Aorta (tissue), 5 donors: ENCODE measurements around the gene MAPKBP1. TPM values are rescaled to one million over a fixed set of nuclear protein-coding genes. Genes with fewer than 3 reads are reported as not detected.

Experiments used
- ATAC-seq: fragments of 200-7000 bp; cut with Tn5 transposase; one replicate; pipeline ENCODE4 v1.9.1; 2022; ENCODE audit warnings: moderate library complexity; ENCODE audit not compliant: low FRiP score
- DNase-seq, 2 donors: peaks; one replicate each; pipeline ENCODE4 v3.0.0-alpha.2; 2020
- H3K27ac ChIP-seq, 2 donors: one replicate each; pipeline ENCODE4 v1.5.1; 2013; ENCODE audit warnings: low read length in 2 of 2, mild to moderate bottlenecking in 2 of 2, moderate library complexity in 2 of 2, control low read depth in 1 of 2, inconsistent platforms in 1 of 2, low read depth in 1 of 2
- H3K27me3 ChIP-seq, 2 donors: one replicate each; pipeline ENCODE4 v1.6.1; 2013; ENCODE audit warnings: control low read depth in 1 of 2, low read length in 1 of 2, mild to moderate bottlenecking in 1 of 2, moderate library complexity in 1 of 2; ENCODE audit not compliant: insufficient read depth in 2 of 2, control insufficient read depth in 1 of 2
- H3K36me3 ChIP-seq, 2 donors: one replicate each; pipeline ENCODE4 v1.6.1; 2013; ENCODE audit warnings: control low read depth in 1 of 2, low read length in 1 of 2, mild to moderate bottlenecking in 1 of 2; ENCODE audit not compliant: insufficient read depth in 2 of 2, control insufficient read depth in 1 of 2
- H3K4me1 ChIP-seq, 2 donors: one replicate each; pipeline ENCODE4 v1.6.1; 2013; ENCODE audit warnings: low read length in 2 of 2, control low read depth in 1 of 2, mild to moderate bottlenecking in 1 of 2, moderate library complexity in 1 of 2; ENCODE audit not compliant: insufficient read depth in 2 of 2, control insufficient read depth in 1 of 2
- H3K4me3 ChIP-seq, 2 donors: one replicate each; pipeline ENCODE4 v1.5.1; 2013; ENCODE audit warnings: low read length in 2 of 2, control low read depth in 1 of 2, mild to moderate bottlenecking in 1 of 2
- H3K9me3 ChIP-seq: one replicate; pipeline ENCODE4 v1.6.1; 2013; ENCODE audit warnings: mild to moderate bottlenecking, low read length; ENCODE audit not compliant: control insufficient read depth
- WGBS, 2 donors: extraction: QIAGEN DNeasy Blood & Tissue Kit; methylation state at CpG; one replicate each; pipeline ENCODE4 v1.1.7; 2013; 5-methylcytosine and 5-hydroxymethylcytosine counted together
- intact Hi-C, 2 donors: fragments of 100-400 bp; cut with DNase I; formaldehyde crosslinking; loops; one replicate each; pipeline versions ENCODE4 v1.14.2 to v1.15.0; 2022
- polyA plus RNA-seq, 2 donors: library from polyadenylated mRNA; stranded (reverse); fragments of 200-250 nt; gene quantifications; one replicate each; pipeline ENCODE4 v1.2.3, GENCODE V29; 2013
- total RNA-seq, 2 donors: library from RNA; stranded (reverse); fragmentation: NEBNext Ultra II Directional; extraction: Animal tissue kit (Norgen Biotek cat#: 25700); gene quantifications; one replicate each; pipeline ENCODE4 v1.2.1, GENCODE V29; 2021
- donor health status: healthy with polysubstance abuse.
- donor health status: Bipolar disorder and iron deficiency.
- donor health status: DM: no; HTN: no; CAD: no.
- donor health status: DM: no; HTN: no; CAD: no.
- donor health status: DM: yes; HTN: yes; CAD: no.

The MAPKBP1 gene
- total and polyA plus RNA-seq, 4 donors = 13.6 to 44.1 (median 27.6) TPM

DNA sequence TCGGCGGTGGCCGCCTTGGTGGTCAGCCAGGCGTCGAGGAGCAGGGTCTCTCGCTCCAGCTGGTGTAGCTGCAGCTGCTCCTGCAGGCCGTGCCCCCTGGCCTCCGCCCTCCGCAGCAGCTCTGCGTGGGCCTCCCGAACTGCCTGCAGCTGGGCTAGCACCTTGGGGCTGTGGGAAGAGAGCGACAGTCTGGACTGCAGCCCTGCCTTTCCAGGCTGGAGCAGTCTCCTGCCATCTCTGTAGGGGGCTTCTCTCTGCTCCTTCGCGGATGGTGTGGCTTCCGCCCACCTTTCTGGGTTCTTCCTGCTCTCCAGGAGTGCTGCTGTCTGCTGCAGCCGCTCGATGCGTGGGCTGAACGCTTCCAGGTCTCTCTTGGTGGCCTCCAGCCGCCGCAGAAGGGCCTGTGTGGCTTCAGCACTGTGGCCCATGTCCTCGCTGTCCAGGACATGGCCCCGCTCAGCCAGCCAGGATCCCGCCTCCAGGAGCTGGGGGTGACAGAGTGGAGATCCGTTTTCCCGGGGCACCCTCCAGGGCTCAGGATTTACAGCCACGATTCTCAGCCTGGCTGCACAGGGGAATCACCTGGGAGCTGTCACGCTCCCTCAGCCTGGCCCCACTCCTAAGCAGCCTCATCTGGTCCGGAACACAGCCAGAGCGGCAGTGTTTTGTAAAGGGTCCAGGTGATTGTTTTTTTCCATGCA lies 81.1 kb downstream of the MAPKBP1 start:
- H3K4me3 ChIP-seq = no peak overlapping the region

GRCh38 chr15:41856262-41856661 lies 82.0 kb downstream of the MAPKBP1 start:
- intact Hi-C loops = no loop called here
- Histone ChIP-seq H3K36me3 (no peaks in the 10 kb centered on the region), H3K27me3 (no peaks in the 10 kb centered on the region), H3K4me3 (no peak overlapping the region), H3K27ac (no peak overlapping the region), H3K9me3 (no peaks in the 10 kb centered on the region), H3K4me1 (no peaks in the 10 kb centered on the region)
- ATAC-seq (no peak), DNase-seq (no peak)
- 90 to 92% methylated on average over 17 of the region's 17 CpGs for WGBS, 2 donors

More for the DNA sequence above, 81.1 kb downstream of the MAPKBP1 start:
- intact Hi-C loops = no loop called here
- Histone ChIP-seq H3K9me3 (no peaks in the 10 kb centered on the region), H3K27me3 (no peaks in the 10 kb centered on the region), H3K36me3 (no peaks in the 10 kb centered on the region), H3K27ac (no peak overlapping the region), H3K4me1 (no peaks in the 10 kb centered on the region)
- no peak for ATAC-seq
- 82 to 85% methylated on average over 30 of the region's 30 CpGs for WGBS, 2 donors
- no peak for DNase-seq

GRCh38 chr15:41856716-41857115 lies 82.4 kb downstream of the MAPKBP1 start:
- Histone ChIP-seq H3K9me3 (no peaks in the 10 kb centered on the region), H3K36me3 (no peaks in the 10 kb centered on the region), H3K27me3 (no peaks in the 10 kb centered on the region), H3K27ac (no peak overlapping the region), H3K4me1 (no peaks in the 10 kb centered on the region), H3K4me3 (no peak overlapping the region)
- WGBS, 2 donors = 93 to 95% methylated on average over 12 of the region's 12 CpGs
- ATAC-seq (no peak), DNase-seq (no peak)
- intact Hi-C loops = no loop called here

DNA sequence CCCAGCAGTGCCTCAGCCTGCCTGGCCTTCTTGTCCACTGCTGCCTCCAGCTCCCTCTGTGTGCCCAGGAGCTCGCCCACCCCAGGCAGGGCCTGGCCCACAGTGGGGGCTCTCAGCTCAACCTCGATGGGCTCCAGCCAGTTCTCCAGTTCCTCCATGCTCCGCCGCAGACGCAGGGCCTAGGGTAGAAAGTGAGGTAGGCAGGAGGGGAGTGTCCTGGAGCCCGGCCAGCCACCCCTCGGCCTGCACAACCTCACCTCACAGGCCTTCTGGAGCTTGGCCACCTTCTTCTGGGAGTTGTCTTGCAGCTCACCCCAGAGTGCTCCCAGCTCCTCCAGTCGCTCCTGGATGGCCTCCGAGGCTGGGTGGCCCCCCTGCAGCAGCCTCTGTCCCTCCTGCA lies 83.0 kb downstream of the MAPKBP1 start:
- Histone ChIP-seq H3K36me3 (no peaks in the 10 kb centered on the region), H3K4me3 (no peak overlapping the region), H3K27ac (no peak overlapping the region), H3K27me3 (no peaks in the 10 kb centered on the region), H3K9me3 (no peaks in the 10 kb centered on the region), H3K4me1 (no peaks in the 10 kb centered on the region)
- no peak for DNase-seq
- ATAC-seq = no peak
- intact Hi-C loops = no loop called here
- 88 to 89% methylated on average over 9 of the region's 9 CpGs for WGBS, 2 donors

- ATAC-seq = no peak
- DNase-seq = no peak
Observed at GRCh38 chr15:41858756-41859155, 84.5 kb downstream of the MAPKBP1 start.

GRCh38 chr15:41860049-41860828 lies 86.0 kb downstream of the MAPKBP1 start:
- 75 to 78% methylated on average over 13 to 15 of the region's 15 CpGs for WGBS, 2 donors
- ATAC-seq (no peak), DNase-seq (no peak)
- Histone ChIP-seq H3K9me3 (no peaks in the 10 kb centered on the region), H3K4me3 (no peak overlapping the region), H3K27ac (no peak overlapping the region), H3K27me3 (no peaks in the 10 kb centered on the region), H3K4me1 (no peaks in the 10 kb centered on the region), H3K36me3 (no peaks in the 10 kb centered on the region)
- intact Hi-C loops = no loop called here

More at GRCh38 chr15:41858756-41859155, 84.5 kb downstream of the MAPKBP1 start:
- Histone ChIP-seq H3K4me3 (no peak overlapping the region), H3K9me3 (no peaks in the 10 kb centered on the region), H3K36me3 (no peaks in the 10 kb centered on the region), H3K4me1 (no peaks in the 10 kb centered on the region), H3K27ac (no peak overlapping the region), H3K27me3 (no peaks in the 10 kb centered on the region)
- intact Hi-C loops = no loop called here
- 89 to 91% methylated on average over 15 of the region's 15 CpGs for WGBS, 2 donors

DNA sequence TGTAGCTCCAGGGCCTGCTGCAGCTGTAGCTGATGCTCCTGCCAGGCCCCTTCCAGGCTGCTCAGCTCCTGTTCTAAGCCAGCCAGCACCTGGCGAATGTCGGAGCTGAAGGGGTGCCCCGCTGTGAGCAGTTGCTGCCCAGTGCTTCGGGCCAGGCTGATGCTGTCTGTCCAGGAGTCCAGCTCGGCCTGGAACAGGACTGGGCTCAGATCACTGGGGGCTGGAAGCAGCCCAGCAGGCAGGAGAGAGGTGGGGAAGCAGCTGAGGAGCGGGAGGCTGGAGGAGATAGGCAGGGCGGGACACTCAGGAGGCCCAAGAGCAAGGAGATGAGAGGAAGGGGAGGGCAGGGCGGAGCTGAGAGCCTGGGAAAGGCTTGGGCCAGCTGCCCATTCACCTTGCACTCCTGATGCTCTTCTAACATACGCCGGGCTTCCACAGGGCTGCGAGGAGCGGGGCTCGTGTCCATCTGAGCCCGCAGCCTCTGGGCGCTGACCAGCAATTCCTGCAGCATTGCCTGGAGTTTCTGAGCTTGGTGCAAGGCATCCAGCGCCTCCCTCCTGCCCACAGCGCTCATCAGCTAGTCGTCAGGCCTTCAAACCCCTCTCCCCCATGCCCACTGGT lies 87.6 kb downstream of the MAPKBP1 start:
- DNase-seq = no peak
- H3K36me3 ChIP-seq = no peaks in the 10 kb centered on the region
- no peak overlapping the region for H3K4me3 ChIP-seq
- no peaks in the 10 kb centered on the region for H3K9me3 ChIP-seq
- 91 to 94% methylated on average over 17 to 18 of the region's 18 CpGs for WGBS, 2 donors
- no peaks in the 10 kb centered on the region for H3K27me3 ChIP-seq
- intact Hi-C loops = no loop called here
- no peaks in the 10 kb centered on the region for H3K4me1 ChIP-seq
- no peak overlapping the region for H3K27ac ChIP-seq
- no peak for ATAC-seq

- Histone ChIP-seq H3K9me3 (no peaks in the 10 kb centered on the region), H3K4me1 (no peaks in the 10 kb centered on the region), H3K4me3 (no peak overlapping the region), H3K36me3 (no peaks in the 10 kb centered on the region), H3K27ac (no peak overlapping the region), H3K27me3 (no peaks in the 10 kb centered on the region)
- DNase-seq (no peak), ATAC-seq (no peak)
- WGBS, 2 donors = 86 to 88% methylated on average over 18 to 19 of the region's 19 CpGs
- intact Hi-C loops = no loop called here
Observed at GRCh38 chr15:41862515-41863116, 88.3 kb downstream of the MAPKBP1 start.
